ENCODE measurements around the gene ERICH2.

Gene ERICH2

DNA sequence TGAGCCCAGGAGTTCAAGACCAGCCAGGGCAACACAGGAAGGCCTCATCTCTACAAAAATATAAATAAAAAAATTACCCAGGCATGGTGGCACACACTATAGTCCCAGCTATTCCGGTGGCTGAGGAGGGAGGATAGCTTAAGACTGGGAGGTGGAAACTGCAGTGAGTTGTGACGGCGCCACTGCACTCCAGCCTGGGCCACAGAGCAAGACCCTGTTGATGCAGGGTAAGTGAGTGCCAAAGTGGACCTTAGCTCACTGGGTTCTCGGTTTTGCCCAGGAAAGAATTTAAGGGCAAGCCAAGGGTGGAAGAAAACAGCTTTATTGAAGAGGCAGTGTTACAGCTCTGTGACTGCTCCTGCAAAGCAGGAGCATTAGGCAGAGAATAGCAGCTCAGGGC, 6.9 kb upstream of the ERICH2 start:
- no peak for DNase-seq

DNA sequence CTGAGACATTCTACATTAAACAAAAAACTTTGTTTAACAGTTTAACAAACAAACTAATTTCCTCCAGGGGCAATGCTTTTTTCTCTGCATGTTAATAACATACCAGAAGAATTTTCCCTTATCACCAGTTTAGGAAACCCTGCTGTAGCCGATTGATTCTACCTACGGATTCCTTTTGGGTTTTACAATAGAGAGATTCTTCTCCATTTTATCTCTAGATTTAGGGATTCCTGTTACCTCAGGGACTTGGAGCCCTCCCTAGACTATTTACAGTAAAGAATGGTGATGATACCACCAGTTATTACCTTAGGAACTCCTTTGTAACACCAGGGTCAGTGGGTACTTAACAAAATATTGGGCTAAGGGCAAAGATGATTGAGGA, 5.3 kb upstream of the ERICH2 start:
- no peak for DNase-seq

DNA sequence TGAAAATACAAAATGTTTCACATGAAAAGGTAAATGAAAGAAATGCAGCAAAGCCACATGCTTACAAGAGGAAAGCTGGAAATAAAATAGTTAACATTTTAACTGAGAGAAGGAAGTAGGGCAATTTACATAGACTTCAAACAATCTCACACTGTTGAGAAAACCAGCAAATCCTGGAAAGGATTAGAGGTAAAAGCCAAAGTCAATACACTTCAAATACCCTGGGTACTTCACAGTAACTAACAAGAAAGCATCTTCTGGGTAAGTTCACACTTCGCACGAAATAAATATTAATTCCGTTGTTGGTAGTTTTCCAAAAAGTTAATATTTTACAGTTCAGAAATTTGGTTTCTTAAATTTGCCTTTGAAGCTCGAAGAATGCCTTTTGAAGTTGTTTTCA, 3.5 kb upstream of the ERICH2 start:
- DNase-seq: no peak

DNA sequence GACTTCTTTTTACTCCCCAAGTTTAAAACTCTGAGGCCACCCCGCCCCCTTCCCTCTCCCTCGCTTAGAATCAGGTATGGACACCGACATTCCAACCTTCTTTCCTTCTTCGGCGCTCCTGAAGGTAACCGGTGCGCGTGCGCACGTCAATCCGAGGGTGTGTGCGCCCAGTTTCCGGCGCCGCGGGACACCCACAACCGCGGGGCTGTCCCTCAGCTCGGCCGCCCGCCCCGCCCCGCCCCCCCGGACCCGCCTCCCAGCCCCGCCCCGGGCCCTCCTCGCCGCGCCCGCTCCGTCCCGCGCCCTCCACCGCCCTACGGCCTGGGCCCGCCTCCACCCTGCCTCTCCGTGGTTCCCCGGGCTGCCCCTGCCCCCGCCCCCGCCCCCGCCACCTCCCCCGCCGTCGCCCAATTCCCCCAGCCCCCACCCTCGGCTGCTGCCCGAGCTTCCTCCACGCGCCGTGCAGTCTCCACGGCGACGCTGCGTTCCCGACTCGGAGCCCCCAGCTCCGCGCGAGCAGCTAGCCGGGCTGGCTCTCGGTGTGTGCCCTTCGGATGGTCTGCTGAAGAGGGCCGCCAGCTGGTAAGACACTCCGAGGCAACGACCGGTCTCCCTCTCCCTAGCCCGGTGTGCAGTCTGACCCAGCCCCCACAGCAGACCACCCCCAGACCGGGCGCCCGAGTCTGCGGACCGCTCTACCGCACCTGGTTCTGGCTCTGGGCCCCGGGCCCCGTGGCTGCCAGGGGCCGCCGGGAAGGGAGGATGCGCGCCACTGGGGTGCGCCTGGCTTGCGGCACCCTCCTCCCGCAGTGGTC, 635 bp downstream of the ERICH2 start:
- DNase-seq: peak; percentile 75

DNA sequence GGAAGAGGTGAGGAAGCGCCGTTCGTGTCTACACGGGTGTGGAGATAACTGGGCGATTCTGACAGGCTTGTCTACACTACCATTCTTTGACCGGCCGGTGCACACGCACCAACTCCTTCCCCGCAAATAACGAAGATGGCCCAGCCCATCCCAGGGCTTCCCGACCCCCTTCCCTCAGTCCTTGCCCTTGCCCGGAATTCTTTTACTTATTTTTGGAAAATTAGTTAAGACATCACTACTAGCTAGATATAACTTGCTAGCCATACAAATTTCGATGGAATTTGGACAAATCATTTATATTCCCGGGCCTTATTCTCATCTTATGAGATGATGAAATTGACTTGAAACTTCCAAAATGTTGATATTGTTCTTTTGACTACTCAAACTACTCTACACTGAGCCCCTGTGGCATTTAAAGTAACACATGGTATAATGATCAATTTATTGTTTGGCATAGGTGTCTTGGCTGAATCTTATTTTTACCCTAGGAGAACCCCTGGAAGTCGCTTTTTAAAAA, 1.3 kb downstream of the ERICH2 start:
- DNase-seq: no peak

DNA sequence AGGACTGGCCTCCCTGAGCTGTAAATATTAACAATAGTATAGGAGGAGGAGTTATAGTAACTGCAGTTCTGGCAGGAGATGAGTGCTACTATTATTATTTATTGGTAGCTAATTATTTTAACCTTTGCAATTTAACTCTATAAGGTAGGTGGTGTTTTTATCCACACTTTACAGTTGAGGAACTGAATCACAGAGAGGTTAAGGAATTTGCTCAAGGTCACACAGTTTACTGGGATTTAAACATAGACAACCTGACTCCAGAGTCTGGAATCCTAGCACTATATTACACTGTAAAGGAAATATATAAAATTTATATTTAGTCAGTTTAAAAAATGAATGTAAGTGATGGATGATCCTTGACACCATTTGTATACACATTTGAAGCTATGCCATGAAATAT, 2.1 kb downstream of the ERICH2 start:
- DNase-seq: no peak

DNA sequence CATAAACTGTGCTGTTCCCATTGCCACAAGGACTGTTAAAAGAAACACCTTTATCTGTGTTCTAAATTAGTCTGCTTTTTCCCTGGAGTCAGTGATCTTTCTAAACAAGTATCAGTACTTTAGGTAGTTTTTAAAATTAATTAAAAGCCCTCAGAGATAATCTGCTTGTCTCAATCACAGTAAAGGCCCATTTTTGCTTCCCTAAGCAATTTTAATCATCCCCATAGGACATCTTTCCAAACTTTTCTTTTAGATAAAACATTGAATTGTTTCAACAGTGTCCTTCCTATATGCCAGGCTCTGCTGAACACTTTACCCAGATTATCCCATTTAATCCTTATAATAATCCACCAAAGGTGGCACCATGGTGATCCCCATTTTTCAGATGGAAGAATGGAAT, 3.9 kb downstream of the ERICH2 start:
- DNase-seq: no peak

DNA sequence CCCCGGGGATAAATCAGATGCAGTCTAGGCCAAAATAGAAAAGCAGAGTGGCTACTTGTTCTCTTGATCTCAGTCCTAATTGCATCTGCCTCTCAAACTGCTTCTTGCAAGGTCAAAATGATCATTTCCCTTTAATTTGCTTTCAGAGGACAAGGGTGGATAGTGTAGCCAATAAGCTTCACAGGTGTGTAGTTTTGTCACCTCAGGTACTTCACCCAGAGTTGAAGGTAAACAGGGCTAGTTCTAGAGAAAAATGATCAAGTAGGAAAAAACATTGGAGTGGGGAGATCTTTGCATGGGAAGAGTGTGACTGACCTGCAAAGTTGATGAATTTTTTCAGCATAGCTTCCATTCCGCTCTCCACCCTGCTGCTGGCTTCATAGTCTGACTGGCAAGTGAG, 8.7 kb downstream of the ERICH2 start:
- DNase-seq: no peak

DNA sequence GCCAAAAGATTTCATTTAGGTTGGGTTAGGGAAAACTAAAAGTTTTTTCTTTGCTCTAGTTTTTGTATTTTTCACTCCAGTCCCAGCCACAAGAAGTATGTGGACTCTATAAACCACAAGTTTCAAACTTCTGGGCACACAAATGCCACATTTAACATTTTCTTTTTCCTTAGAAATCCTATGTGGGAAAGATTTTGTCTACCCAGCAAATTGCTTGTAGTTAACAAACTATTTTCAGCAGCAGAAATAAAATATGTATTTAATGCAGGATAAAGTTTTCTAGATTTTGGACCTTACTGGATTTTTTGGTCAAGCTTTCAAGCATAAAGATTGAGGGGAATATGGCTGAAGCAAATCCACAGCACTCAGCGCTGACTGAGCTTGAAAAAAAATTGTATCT, 9.1 kb downstream of the ERICH2 start:
- DNase-seq: no peak

DNA sequence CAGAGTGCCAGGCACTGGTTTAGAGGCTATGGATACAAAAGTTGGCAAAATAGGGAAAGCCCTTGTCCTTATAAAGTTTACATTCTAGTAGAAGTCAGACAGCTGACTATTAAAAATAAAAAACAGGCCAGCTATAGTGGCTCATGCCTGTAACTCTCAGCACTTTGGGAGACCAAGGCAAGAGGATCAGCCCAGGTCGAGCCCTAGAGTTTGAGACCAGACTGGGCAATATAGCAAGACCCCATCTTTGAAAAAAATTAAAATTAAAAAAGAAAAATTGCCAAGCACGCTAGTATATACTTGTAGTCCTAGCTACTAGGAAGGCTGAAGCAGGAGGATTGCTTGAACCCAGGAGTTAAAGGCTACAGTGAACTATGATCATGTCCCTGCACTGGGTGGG, 12.5 kb downstream of the ERICH2 start:
- no peak for DNase-seq

DNA sequence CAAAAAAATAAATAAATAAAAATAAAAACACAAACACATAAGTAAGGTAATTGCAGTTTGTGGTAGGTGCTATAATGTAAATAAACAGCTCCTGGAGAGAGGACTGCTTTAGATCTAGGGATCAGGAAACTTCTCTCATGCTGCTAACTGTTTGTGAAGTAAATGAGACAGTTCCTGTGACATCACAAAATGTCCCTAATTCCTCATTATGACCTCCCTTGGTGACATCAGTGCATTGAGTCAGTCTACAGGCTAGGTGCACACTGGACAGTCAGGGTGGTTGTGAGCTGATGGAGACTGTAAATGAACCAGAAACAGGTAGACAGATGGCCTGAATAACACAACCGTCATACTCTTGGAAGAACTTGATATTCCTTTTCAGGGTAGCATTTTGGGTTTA, 13.4 kb downstream of the ERICH2 start:
- no peak for DNase-seq

DNA sequence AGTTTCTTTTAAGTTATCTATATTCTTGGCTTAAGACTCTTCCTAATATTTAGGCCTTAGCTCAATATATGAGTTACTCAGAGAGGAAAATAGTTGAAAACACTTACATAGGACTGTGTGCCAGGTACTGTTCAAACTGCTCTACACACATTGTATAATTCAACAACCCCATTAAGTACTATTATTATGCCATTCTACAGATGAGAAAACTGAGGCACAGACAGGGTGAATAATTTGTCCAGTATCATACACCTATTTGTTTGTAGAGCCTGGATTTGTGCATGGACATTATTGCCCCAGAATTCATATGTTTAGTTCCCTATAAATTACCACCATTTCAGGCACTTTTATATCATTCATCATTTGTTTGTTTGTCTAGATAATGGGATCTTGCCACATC, 28.8 kb downstream of the ERICH2 start:
- no peak for DNase-seq

DNA sequence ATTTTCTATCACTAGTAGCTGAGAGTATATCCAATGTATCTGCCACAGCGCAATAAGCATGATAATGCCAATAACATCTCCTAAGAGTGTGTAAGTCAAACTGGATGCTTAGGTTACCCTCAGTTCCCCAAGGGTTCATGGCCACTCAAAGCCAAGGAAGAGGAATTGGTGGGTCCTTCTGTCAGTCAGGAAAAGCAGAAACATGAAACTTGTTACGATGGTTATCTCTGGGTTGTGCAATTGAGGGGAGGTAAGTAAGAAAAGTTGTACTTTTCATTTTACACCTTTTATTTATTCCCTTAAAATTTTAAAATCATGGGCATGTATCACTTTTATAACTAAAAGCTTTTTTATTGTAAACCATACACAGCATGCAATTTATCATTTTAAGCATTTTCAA, 36.4 kb downstream of the ERICH2 start:
- no peak for DNase-seq

DNA sequence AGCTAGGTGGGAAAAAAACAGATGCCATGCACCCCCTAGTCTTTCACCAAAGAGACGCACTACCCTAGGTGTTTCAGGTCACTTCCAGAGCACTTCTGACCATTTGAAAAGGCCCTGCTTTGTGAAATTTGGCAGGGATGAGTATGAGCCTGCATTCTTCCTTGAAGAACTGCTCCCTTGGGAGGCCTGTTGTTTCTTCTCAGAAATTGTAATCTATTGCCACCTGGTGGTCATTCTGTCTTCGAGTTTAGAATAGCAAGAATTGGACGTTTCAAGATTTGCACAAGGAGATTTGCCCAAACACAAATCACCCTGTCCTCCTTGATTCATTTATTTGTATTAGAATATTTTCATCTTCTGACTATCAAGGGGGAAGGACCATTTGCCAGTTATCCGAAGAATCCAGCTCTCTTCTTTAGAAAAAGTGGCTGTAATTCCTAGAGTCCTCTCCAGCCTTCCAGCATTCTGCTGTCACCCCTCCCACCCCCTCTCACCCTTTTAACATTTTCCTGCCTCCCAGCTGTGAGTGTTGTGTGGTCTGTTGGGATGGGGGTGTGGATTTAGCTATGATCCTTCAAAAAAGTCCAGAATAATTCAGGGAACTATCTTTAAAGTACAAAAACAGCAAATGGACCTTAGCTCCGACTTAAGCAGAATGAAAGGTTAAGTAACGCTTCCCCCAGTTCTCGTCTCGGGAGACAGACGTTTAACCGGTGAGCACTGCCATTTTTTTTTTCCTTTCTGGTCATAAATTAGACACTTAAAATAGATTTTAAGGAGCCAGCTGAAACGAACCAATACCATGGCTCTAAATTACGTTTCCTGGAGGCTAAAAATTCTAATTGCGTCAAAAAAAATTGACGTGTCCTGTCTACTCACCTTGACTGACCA, 42.8 kb downstream of the ERICH2 start:
- peak; percentile 65 for DNase-seq

DNA sequence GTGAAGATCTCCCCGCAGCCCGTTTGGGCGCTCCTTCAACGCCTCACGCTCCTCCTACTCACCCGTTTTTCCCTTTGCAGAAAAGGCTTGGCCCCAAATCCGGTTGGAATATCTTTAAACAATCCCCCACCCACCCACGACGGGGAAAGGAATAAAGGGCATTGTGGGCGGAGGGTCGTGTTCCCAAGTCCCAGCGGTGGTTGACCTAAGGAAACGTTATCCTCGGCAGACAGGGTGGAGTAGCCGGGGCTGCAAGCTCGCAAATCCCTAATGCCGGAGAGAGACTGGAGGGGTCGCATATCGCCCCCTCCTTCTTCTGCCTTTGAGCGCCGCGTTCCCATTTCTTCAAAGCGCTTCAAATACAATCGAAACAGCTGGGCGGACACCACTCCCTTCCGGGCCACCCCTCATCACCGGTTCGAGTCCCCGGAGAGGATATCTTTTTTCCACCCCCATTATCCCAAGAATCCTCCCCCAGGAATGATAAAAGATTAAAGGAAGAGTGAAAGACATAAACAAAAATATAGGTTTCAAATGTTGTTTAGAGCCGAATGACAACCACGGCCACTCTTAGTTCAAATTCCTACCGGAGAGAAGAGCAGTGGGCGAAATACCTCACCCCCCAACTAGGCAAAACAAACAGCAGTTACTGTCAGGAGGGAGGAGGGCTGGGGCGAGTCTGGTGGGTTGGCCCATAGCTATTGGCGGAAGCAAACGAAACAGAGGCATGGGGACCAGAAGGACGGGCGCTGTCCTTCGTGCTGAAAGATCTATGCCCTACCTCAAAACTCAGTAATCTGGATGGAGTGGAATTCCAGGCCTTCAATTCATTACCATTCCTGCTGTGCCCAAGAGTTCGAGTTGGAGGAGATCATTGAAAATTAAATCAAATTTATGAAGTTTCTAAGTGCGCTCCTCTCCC, 43.7 kb downstream of the ERICH2 start:
- DNase-seq: no peak

DNA sequence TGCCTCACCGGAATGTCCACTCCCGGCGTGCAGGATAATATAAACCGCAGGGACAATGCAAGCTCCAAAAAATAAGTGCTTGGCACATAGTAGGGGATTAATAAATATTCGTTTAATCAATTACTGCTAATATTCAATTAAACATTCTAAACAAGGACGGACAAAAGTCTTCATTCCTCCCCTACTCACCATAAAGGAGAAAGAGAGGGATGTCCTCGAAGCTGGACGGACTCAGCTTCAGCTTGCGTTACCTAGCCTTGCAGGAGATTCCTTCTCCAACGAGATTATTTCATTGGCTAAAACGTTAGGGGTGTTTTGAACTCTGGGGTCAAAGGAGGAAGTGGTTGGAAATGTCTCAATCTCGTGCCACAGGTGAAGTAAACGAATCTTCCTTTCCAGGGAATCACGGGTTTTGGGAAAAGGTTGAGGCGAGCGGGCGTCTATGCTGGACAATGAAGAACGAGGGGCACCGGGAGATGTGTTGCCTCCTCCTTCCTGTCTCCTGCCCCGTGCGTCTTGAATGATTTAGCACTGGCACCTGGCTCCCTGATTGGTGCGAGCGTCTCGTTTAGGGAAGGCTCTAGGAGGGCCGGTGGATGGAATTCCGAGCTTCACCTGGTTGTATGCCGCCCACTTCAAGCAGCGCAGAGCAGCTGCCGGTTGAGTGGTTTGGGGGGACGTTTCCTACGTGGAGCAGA, 44.5 kb downstream of the ERICH2 start:
- no peak for DNase-seq

DNA sequence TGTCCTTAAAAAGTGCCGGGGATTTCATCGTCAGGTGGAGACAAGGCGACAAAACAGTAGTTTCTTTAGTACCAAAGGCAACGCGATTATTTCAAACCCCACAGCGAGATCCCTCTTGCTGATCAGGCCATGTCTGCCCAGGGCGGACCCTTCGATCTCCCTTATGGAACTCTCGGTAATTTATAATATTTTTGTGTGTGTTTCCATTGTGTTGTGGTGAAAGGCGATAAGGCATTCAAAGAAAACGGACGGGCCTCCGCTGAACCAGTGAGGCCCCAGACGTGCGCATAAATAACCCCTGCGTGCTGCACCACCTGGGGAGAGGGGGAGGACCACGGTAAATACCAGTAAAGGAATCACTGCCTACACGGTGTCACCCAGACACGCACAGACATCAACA, 45.1 kb downstream of the ERICH2 start:
- DNase-seq: no peak

DNA sequence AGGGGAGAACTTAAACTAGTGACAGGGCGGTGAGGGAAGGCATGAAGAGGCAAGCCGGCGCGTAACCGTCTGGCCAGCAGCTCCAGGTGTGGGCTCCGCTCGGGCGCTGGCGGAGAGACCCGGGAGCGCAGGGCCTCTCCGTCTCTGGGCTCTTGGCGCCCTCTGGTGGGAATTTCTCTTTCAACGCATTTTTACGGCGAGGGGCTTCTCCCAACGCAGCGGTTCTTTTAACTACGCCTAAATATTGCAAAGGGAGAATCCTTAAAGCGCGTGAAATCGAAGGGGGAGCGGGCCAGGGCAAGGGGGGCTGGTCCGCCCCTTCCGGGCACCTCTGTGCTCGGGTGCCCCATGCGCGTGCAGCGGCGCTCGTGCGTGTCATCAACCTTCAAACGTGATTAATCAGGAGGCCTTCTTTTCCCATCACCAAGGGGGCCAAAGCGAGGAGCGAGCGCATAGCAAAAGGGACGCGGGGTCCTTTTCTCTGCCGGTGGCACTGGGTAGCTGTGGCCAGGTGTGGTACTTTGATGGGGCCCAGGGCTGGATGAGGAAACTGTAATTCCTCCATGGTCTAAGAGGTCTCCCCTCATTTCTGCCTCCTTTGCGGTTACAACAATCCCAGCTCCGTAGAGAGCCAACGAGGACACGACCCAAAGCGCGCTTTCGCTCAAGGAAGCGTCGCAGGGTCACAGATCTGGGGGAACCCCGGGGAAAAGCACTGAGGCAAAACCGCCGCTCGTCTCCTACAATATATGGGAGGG, 45.7 kb downstream of the ERICH2 start:
- DNase-seq: peak; percentile 67

DNA sequence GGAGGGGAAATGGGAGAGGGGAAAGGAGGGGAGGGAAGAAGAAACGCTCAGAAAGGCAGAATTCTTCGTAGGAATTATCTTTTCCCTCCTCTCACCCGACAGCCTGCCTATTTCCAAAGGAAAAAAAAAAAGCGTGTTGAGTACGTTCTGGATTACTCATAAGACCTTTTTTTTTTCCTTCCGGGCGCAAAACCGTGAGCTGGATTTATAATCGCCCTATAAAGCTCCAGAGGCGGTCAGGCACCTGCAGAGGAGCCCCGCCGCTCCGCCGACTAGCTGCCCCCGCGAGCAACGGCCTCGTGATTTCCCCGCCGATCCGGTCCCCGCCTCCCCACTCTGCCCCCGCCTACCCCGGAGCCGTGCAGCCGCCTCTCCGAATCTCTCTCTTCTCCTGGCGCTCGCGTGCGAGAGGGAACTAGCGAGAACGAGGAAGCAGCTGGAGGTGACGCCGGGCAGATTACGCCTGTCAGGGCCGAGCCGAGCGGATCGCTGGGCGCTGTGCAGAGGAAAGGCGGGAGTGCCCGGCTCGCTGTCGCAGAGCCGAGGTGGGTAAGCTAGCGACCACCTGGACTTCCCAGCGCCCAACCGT, 46.4 kb downstream of the ERICH2 start, which contains the start of gene GAD1:
TSS of gene GAD1 (plus strand) at position 384 of the 589 bp plus-strand sequence. CDS start 1,705 bp downstream, outside the sequence.
- DNase-seq: peak; percentile 56

DNA sequence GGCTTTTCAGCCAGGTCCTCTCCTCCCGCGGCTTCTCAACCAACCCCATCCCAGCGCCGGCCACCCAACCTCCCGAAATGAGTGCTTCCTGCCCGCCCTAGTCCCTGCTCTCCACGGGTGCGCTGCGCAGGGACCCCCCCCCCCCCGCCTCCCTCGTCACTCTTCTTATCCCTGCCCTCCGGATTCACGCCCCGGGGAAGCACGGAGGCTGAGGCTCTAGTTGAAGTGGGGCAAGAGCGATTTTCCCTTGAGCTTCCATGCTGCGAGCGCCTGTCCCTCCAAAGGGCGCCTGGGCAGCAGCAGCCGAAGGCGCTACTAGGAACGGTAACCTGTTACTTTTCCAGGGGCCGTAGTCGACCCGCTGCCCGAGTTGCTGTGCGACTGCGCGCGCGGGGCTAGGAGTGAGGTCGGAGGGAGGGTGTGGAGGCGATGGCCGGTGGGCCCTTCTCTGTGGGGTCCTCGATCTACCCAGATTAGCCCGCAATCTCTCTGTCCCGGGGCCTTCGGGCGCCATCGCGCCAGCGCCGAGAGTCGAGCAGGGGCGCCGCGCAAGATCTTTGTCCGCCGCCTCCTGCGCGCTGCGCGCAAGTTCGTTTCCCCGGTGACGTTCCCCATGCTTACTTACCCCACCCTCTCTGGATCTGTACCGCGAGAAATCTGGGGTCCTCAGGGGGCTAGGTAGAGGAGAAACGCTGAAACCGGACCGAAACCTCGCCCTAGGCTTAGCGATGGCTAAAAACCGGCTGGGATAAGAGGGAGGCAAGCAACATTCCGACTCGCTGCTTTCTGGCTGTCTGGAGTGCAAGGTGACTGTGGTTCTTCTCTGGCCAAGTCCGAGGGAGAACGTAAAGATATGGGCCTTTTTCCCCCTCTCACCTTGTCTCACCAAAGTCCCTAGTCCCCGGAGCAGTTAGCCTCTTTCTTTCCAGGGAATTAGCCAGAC, 47.2 kb downstream of the ERICH2 start:
- DNase-seq: no peak

Measured in CD4-positive, alpha-beta T cell treated with Interleukin-21 for 1 hour (primary cell).